Gastrocnemius medialis (tissue), 4 donors: ENCODE results near the gene NCOA7.

Experiments
- POLR2A ChIP-seq, 2 donors: fragments of 450-650 bp; IDR thresholded peaks; one replicate each; pipeline ENCODE4 v1.6.1; 2017; ENCODE audit warnings: antibody characterized with exemption in 2 of 2, mild to moderate bottlenecking in 2 of 2, moderate library complexity in 2 of 2
- TF ChIP-seq, protein P1 (sequence below), 5 experiments: fragments of 450-650 bp in 3 of 5; fragments of 200-600 bp in 2 of 5; sonication (generic) in 2 of 5; IDR thresholded peaks in 4 of 5; conservative IDR thresholded peaks in 1 of 5; 1 replicate in 4 of 5; 2 replicates in 1 of 5; pipeline ENCODE4 v1.5.1; 2016 to 2019; ENCODE audit warnings: antibody characterized with exemption in 5 of 5, mild to moderate bottlenecking in 3 of 5, moderate library complexity in 3 of 5

DNA sequence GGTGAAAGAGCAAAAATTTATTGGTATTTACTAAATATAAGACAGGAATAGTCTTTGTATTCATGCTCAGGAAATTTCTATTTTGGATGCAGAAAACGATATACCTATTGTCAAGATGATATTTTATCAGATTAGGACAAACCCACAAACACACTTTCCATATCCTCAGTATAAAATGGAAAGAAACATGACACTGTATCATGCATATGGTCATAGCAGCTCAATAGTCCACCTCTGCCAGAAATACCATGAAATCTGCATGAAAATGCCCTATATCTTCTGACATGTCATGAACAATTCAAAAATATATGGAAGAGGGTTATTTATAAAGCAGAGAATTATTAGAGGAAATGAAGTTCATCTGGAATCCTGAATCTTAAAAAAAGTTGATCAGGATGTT lies 154.1 kb downstream of the NCOA7 start:
- no peak for TF ChIP-seq POLR2A (IDR thresholded peaks at IDR 0.05)
- TF ChIP-seq, protein P1, sequence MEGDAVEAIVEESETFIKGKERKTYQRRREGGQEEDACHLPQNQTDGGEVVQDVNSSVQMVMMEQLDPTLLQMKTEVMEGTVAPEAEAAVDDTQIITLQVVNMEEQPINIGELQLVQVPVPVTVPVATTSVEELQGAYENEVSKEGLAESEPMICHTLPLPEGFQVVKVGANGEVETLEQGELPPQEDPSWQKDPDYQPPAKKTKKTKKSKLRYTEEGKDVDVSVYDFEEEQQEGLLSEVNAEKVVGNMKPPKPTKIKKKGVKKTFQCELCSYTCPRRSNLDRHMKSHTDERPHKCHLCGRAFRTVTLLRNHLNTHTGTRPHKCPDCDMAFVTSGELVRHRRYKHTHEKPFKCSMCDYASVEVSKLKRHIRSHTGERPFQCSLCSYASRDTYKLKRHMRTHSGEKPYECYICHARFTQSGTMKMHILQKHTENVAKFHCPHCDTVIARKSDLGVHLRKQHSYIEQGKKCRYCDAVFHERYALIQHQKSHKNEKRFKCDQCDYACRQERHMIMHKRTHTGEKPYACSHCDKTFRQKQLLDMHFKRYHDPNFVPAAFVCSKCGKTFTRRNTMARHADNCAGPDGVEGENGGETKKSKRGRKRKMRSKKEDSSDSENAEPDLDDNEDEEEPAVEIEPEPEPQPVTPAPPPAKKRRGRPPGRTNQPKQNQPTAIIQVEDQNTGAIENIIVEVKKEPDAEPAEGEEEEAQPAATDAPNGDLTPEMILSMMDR (IDR thresholded peaks at IDR 0.05 in 4 of 5, conservative IDR thresholded peaks at IDR 0.05 in 1 of 5), result no peak
